Ovary (tissue), 9 donors: Measurements from ENCODE around the gene SPATA6L. TPM values are rescaled to one million over a fixed set of nuclear protein-coding genes. Genes with fewer than 3 reads are reported as not detected.

Source experiments
- DNase-seq, 5 donors: peaks; one replicate each; pipeline ENCODE4 v3.0.0-alpha.2; 2019 to 2020
- H3K27ac ChIP-seq, 2 donors: fragments of 200-600 bp; one replicate each; pipeline versions ENCODE4 v1.5.1 to v1.8.0; 2019 to 2022
- H3K27me3 ChIP-seq: fragments of 200-600 bp; one replicate; pipeline ENCODE4 v1.8.0; 2022
- H3K36me3 ChIP-seq: fragments of 200-600 bp; sonication (generic); one replicate; pipeline ENCODE4 v1.5.1; 2019
- H3K4me1 ChIP-seq: one replicate; pipeline ENCODE4 v1.8.1; 2013; ENCODE audit warnings: mild to moderate bottlenecking, moderate library complexity; ENCODE audit not compliant: insufficient read depth
- H3K4me3 ChIP-seq: fragments of 200-600 bp; sonication (generic); one replicate; pipeline ENCODE4 v1.5.1; 2017
- H3K9me3 ChIP-seq, 2 donors: fragments of 200-600 bp in 1 of 2; sonication (generic) in 1 of 2; one replicate each; pipeline versions ENCODE4 v1.5.1 to v1.8.1; 2013 to 2019; ENCODE audit warnings: mild to moderate bottlenecking in 1 of 2, moderate library complexity in 1 of 2
- CTCF ChIP-seq, 3 donors: fragments of 450-650 bp in 2 of 3; fragments of 200-600 bp in 1 of 3; IDR thresholded peaks; one replicate each; pipeline versions ENCODE4 v1.5.1 to v1.8.0; 2016 to 2022; ENCODE audit warnings: antibody characterized with exemption in 3 of 3, mild to moderate bottlenecking in 1 of 3
- EP300 ChIP-seq: sonication (generic); formaldehyde crosslinking; IDR thresholded peaks from one replicate; pipeline ENCODE4 v1.6.1; 2017; ENCODE audit warnings: antibody characterized with exemption
- POLR2A ChIP-seq: fragments of 450-650 bp; IDR thresholded peaks from one replicate; pipeline ENCODE4 v1.6.1; 2017; ENCODE audit warnings: antibody characterized with exemption, mild to moderate bottlenecking, moderate library complexity
- WGBS, 3 donors: extraction: QIAGEN DNeasy Blood & Tissue Kit in 1 of 3; methylation state at CpG; one replicate each; pipeline versions ENCODE4 v1.1.5 to v1.1.7; 2013 to 2017; 5-methylcytosine and 5-hydroxymethylcytosine counted together
- intact Hi-C, 4 donors: fragments of 100-400 bp; cut with DNase I; formaldehyde crosslinking; loops; one replicate each; pipeline versions ENCODE4 v1.11.0 to v1.15.1; 2022 to 2023
- polyA plus RNA-seq, 2 donors: library from polyadenylated mRNA; stranded (reverse); fragments of 200-250 nt in 1 of 2; fragments of 350-450 nt in 1 of 2; fragmentation: Illumina TruSeq in 1 of 2; extraction: RNeasy Lipid Tissue Mini Kit (QIAGEN cat#74804) in 1 of 2; gene quantifications; one replicate each; pipeline ENCODE4 v1.2.3, GENCODE V29; 2013 to 2014
- total RNA-seq, 7 donors: library from RNA; depleted of rRNA in 2 of 7; stranded (reverse); fragments of >200 nt in 2 of 7; fragmentation: NEBNext Ultra II Directional in 3 of 7; extraction: Animal tissue kit (Norgen Biotek cat#: 25700) in 3 of 7; gene quantifications; one replicate each; pipeline versions ENCODE4 v1.1.0 to v1.2.4, GENCODE V29; 2016 to 2023
- donor health status: DM: no; HTN: no; CAD: no; lungs with moderate emphysema.
- donor health status: DM: no; HTN: no; CAD: no.
- donor health status: Bipolar disorder and iron deficiency.
- donor health status: DM: yes; HTN: yes; CAD: no.
- donor health status: DM: no; HTN: no; CAD: no.
- donor health status: DM: yes; HTN: yes; CAD: no.

SPATA6L gene
- total and polyA plus RNA-seq, 9 donors: 0.69 to 25.0 (median 2.1) TPM

- Histone ChIP-seq H3K36me3 (no peaks in the 10 kb centered on the region), H3K9me3 (no peaks in the 10 kb centered on the region), H3K4me3 (peak overlapping the region; percentile 59), H3K27ac (peak overlapping the region; percentile 90 to 91), H3K27me3 (no peaks in the 10 kb centered on the region), H3K4me1 (peaks cover 5% of the 10 kb centered on the region)
- WGBS, 3 donors: 0% methylated on average over 10 of the region's 10 CpGs
- intact Hi-C loops: no loop called here
- DNase-seq: no peak
- no peak for TF ChIP-seq EP300
Measured at GRCh38 chr9:4680173-4680525, 13.9 kb upstream of the SPATA6L start.

GRCh38 chr9:4679268-4680172, 13.2 kb upstream of the SPATA6L start, which contains the start of gene CDC37L1:
Gene CDC37L1 (plus strand): TSS chr9:4679569. CDS start chr9:4679768, 199 bp downstream.
- Histone ChIP-seq H3K36me3 (no peaks in the 10 kb centered on the region), H3K9me3 (no peaks in the 10 kb centered on the region), H3K4me3 (peak within 1 kb of the TSS; percentile 59), H3K27ac (peak within 1 kb of the TSS; percentile 90 to 91), H3K27me3 (no peaks in the 10 kb centered on the region), H3K4me1 (peaks cover 4% of the 10 kb centered on the region)
- 0 to 1% (median 1%) methylated on average over 66 of the region's 66 CpGs for WGBS, 3 donors
- peak; percentile 99 for DNase-seq
- intact Hi-C loops: loop anchor here in 2 of 4 donors (5.0 to 10.0 kb wide), 2 partner anchors 63 to 305 kb away; partner anchors contain the start of genes AK3 (in 2 of the 2) and JAK2 (in 1 of the 2)
- TF ChIP-seq CTCF (IDR thresholded peaks at IDR 0.05) (peak; percentile 55 to 86 (median 85)), POLR2A (peak; percentile 98), EP300 (no peak)

- intact Hi-C loops: loop anchor here in 2 of 4 donors (5.0 to 10.0 kb wide), 2 partner anchors 64 to 306 kb away; partner anchors contain the start of genes AK3 (in 2 of the 2) and JAK2 (in 1 of the 2)
- Histone ChIP-seq H3K27ac (peak overlapping the region; percentile 90 to 91), H3K4me3 (peak overlapping the region; percentile 59), H3K9me3 (no peaks in the 10 kb centered on the region), H3K4me1 (peaks cover 4% of the 10 kb centered on the region), H3K36me3 (no peaks in the 10 kb centered on the region), H3K27me3 (no peaks in the 10 kb centered on the region)
- TF ChIP-seq POLR2A (no peak), CTCF (IDR thresholded peaks at IDR 0.05) (no peak), EP300 (no peak)
- WGBS, 3 donors: 0 to 1% (median 1%) methylated on average over 16 of the region's 16 CpGs
- DNase-seq: peak in 1 of 5 donors; percentile 35
Measured at GRCh38 chr9:4678679-4679267, 12.5 kb upstream of the SPATA6L start.

GRCh38 chr9:4677392-4677791, 11.1 kb upstream of the SPATA6L start:
- intact Hi-C loops: loop anchor here in 2 of 4 donors (5.0 to 10.0 kb wide), 2 partner anchors 65 to 307 kb away; partner anchors contain the start of genes AK3 (in 2 of the 2) and JAK2 (in 1 of the 2)
- WGBS, 3 donors: 86 to 94% (median 90%) methylated on average over 3 of the region's 3 CpGs
- Histone ChIP-seq H3K27ac (no peak overlapping the region), H3K4me1 (peaks cover 4% of the 10 kb centered on the region), H3K9me3 (no peaks in the 10 kb centered on the region), H3K27me3 (no peaks in the 10 kb centered on the region), H3K36me3 (no peaks in the 10 kb centered on the region), H3K4me3 (no peak overlapping the region)
- TF ChIP-seq CTCF (IDR thresholded peaks at IDR 0.05) (no peak), POLR2A (no peak)
- DNase-seq: no peak
